ENCODE data around the gene FASN.
A peak's percentile ranks its signal among the peaks of the same experiment; 100 is the strongest.
"Not testable (repeated sequence)": the region's sequence is repeated elsewhere in the genome, so short reads cannot be mapped to it uniquely, and the experiment has no call there.

FASN gene

GRCh38 chr17:82039695-82040299, 58.2 kb downstream of the FASN start:
- no peak for DNase-seq

GRCh38 chr17:82038796-82039409, 59.1 kb downstream of the FASN start:
- not testable (repeated sequence) for DNase-seq

DNA sequence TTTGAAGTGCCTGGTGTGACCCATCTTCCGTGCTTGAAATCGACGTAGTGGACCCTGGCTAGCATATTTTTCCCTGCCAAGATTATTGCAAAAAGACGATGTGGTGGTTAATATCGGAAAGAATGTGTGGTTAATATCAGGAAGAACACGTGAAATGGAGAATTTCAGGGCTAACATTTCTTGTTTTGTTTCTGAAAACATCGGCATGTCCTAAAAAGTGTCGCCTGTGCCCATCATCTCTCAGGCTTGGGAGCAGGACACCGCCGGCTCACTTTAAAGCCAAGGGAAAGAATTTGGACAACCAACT, 60.2 kb downstream of the FASN start:
- no peak for DNase-seq

GRCh38 chr17:82037092-82037888, 60.7 kb downstream of the FASN start, which contains the start of gene DCXR:
Gene DCXR (minus strand): TSS chr17:82037697. CDS start chr17:82037682, 15 bp downstream.
- DNase-seq: peak; percentile 95

DNA sequence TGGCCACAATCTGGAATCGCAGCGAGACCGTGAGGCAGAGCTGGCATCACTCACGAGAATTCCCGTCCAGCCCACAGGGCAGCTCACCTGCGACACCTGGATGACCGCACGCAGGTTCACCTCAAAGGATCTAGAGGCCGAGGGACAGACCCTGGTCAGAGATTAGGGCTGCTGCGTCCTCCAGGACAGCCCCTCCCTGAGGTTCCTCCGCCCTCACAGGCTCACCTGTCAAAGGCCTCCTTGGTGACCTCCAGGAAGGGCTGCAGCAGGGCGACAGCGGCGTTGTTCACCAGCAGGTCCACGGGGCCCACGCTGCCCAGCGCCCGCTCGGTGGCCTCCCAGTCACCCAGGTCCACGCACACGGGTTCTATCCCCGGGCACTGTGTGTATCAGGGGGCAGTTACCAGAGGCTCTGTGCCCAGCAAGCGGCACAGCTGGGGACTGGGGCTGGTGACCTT, 61.4 kb downstream of the FASN start:
- DNase-seq: no peak

DNA sequence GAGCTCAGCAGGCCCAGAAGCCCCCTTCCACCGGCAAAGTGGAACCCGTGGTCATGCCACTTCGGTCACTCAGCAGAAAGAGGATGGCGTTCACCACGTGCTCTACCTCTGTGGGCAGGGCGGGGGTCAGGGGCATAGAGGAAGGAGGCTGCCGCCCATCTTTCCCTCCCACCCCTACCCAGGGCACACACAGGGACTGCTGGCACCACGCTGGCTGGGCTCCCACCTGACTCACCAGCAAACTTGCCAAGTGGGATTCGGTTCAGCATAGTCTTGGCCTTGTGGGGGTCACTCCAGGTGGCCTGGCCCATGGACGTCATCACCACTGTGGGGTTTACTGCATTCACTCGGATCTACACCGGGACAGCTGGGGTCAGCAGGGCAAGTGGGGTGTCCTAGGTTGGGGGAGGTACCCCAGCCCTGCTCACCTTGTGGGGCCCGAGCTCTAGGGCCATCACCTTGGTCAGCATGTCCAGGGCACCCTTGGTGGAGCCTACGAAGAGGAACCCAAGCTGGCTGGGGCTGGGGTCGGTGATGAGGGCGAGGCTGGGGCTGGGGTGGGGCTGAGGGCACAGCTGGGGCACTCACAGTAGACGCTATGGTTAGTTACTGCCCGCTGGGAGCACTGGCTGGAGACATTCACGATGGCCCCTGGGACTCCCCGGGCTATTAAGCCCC, 61.9 kb downstream of the FASN start:
- no peak for DNase-seq

- no peak for DNase-seq
Measured at GRCh38 chr17:82035488-82035887, 62.5 kb downstream of the FASN start.

- no peak for DNase-seq
Measured at GRCh38 chr17:82034371-82035011, 63.5 kb downstream of the FASN start.

DNA sequence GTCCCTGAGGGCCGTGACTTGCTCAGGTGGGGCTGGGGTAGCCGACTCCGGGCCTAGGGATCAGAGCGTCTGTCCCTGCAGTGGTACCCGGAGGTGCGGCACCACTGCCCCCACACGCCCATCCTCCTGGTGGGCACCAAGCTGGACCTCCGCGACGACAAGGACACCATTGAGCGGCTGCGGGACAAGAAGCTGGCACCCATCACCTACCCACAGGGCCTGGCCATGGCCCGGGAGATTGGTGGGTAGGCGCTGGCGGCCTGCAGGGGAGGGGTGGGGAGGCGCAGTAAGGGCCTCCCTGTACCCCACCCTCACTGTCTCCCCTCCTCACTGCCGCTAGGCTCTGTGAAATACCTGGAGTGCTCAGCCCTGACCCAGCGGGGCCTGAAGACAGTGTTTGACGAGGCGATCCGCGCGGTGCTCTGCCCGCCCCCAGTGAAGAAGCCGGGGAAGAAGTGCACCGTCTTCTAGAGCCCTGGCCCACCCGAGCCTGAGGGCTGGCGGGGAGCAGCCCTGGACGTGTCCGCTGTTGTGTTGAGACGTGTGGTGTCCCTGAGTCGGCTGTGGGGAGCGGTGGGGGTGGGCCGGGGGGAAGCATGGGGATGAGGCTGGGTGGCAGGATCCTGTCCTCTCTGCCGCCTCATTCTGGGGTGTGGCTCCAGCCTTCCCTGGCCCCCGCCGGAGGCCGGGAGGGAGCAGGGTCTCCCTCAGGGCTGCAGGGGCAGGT, 64.5 kb downstream of the FASN start:
- DNase-seq: no peak

DNA sequence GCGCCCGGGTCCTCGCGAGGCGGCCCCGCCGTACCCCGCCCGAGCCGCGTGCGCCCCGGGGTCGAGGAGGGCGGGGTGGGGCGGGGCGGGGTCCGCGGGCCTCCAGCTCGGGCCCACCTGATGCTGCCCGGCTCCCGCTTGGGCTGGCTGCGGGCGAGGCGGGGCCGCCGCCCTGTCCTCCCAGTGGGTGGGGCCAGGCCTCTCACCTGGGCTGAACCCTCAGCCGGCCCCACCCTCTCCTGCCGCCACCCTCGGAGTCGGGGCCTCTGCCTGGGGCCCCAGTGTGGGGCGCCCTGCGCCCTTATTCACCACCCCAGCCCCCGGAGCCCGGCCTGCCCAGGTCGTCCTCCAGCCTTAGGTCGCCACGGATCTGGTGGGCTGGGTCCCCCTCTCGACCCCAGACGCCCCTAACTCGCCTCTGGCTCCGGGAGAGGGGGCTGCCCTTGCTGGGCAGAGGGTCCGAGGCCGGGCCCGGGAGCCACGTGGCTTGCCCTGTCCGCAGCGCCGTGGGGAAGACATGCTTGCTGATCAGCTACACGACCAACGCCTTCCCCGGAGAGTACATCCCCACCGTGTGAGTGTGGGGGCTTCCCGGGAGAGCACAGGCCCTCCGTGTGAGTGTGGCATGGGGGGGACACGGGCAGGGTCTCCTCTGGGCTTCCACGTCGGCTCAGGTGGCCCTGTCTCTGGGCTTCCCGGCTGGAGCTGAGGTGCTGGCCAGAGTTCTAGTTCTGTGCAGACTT, 66.0 kb downstream of the FASN start:
- no peak for DNase-seq

- DNase-seq: peak; percentile 34
Measured at GRCh38 chr17:82031303-82031884, 66.6 kb downstream of the FASN start, which contains the start of gene RAC3. Gene RAC3 (plus strand): TSS chr17:82031678. CDS start chr17:82031762, 84 bp downstream.

DNA sequence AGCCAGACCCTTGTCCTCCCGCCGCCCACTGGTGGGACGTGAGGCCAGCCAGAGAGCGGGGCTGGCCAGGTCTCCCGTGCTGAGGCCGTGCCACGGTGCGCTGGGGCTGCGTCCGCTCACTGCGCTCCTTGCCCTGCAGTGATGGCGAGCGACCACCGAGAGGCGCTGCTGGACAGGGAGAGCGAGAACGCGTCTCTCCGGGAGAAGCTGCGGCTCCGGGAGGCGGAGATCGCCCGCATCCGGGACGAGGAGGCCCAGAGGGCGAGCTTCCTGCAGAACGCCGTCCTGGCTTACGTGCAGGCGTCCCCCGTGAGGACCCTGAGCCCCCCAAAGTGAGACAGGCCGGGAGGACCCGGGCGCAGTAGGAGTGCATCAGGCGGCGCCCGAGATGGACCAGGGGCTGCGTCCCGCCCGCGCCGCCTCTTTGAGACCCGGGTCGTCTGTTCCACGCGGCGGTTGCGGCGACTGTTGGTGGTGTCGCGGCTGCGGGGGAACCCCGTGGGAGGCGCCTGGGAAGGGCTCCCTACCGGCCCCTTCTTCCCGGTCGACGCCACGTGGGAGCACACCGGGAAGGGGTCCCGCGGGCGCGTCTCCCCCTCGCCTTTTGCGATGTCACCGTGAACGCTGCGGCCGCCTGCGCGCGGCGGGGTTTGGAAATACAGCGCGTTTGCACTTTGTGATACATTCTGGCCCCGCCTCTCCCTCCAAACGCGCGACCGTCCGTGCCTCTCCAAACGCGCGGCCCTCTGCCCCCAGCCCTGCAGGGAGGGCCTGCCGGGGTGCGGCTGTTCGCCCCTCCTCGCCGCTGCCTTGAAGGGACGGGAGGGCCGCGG, 67.3 kb downstream of the FASN start:
- DNase-seq: peak; percentile 77

DNA sequence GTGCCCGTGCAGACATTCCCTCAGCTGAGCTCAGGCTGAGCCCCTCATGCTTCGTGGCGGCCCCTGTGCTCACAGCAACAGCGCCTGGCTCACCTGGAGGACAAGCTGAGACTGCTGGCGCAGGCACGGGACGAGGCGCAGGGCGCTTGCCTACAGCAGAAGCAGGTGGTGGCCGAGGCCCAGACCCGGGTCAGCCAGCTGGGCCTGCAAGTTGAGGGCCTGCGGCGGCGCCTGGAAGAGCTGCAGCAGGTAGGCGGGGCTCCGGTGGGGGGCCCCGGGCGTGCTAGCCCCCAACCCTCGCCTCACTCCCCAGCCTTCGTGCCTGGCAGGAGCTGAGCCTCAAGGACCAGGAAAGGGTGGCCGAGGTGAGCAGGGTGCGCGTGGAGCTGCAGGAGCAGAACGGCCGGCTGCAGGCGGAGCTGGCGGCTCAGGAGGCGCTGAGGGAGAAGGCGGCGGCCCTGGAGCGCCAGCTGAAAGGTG, 68.0 kb downstream of the FASN start:
- DNase-seq: no peak

GRCh38 chr17:82029391-82029790, 68.6 kb downstream of the FASN start:
- no peak for DNase-seq

DNA sequence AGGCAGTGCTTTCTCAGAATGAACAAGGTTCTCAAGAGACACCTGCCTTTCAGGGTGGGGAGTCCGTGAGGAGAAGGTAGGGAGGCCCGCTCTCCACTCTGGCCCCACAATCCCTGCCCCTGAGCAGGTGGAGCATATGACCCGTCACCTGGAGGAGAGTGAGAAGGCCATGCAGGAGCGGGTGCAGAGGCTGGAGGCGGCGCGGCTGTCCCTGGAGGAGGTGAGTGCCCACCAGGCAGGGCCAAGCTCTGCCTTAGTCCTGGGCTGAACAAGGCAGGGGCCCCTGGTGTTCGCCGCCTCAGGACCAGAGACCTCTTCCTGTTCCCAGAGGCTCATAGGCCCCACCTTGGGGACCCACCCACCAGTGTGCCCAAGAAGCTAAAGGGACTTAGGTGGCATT, 69.1 kb downstream of the FASN start:
- DNase-seq: no peak

Measured in fibroblast of skin of scalp (primary cell).